NCI-H2081 (cell line): Measurements from ENCODE around the gene AQP12A.

Experiments used
- DNase-seq, 2 experiments: peaks; one replicate each; lab custom pipeline; 2025; lab: John Stamatoyannopoulos, UW

The AQP12A gene

GRCh38 chr2:240745456-240745855, 53.8 kb downstream of the AQP12A start:
- DNase-seq, result no peak

DNA sequence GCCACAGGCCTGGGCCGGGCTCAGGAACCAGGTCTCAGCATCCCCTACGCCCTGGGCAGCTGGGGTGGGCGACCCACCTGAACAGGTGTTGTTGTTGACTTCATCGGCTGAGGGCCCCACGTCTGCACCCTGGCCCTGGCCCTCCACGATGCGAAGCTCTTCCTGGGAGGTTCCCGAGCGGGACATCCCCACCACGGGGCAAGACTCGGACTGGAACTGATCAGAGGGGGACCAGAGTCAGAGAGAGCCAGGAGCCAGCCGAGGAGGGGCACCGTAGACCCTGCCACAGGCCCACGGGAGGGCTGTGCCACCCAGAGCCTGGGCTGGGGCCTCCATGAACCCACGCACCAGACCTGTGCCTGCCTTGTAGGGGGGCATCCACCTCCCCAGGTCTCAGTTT, 54.3 kb downstream of the AQP12A start:
- DNase-seq, result no peak

DNA sequence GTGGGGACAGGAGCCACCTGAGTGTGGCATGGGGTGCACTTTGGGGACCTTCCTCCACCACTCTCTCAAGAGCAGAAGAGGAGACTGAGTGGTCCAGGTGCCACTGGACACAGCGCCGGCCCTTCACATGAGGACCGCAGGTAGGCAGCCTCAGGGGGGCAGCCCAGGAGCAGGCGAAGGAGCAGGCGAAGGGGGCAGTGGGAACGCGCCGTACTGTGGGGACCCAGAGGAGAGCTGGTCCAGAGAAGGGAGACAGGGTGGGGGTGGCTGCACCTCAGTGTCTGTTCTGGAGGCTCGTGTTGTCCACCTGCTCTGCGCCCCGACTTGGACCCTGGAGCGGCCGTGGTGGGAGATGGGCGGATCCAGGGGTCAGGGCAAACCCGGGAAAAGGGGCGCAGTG, 55.0 kb downstream of the AQP12A start:
- no peak for DNase-seq

DNA sequence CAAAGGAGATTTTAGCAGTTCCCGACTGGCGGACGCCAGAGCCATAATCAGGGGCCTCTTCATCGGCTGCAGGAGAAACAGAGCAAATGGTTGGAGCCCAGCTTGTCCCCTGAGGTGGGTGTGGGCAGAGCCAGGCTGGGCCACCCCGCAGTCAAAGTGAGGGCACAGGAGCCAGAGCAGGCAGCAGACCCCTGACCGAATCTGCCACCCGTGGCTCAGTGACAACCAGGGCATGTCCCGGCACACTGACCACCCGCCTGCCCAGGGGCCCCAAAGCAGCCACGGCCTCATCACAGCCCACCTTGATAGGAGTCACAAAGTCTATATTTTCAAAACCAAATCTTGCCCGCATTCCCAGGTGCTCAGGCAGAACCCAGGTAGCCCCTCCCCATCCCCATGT, 55.6 kb downstream of the AQP12A start:
- DNase-seq, result no peak
